Measurements from ENCODE around the gene ZNF446. TPM values are rescaled to one million over a fixed set of nuclear protein-coding genes. Genes with fewer than 3 reads are reported as not detected.

Gene ZNF446
- total and polyA plus RNA-seq, 10 of the 15 experiments (the other 5 are each of a cell fraction or from before 2014, with no cell fraction given), result 0.14 to 6.9 (median 4.1) TPM

GRCh38 chr19:58455306-58455705, 20.8 kb upstream of the ZNF446 start:
- WGBS (ENCODE audit: insufficient coverage, insufficient replicate concordance, low lambda C conversion rate, missing lambda C conversion rate), result 97% methylated on average over 20 of the region's 21 CpGs
- FAIRE-seq (no peak), DNase-seq (ENCODE audit: low read depth, low spot score) (no peak), ATAC-seq (no peak)
- ChIA-PET SMC1A (ENCODE audit: uncharacterized antibody, unreplicated experiment) (no interaction called here), POLR2A (no interaction called here), CTCF (no interaction called here), RAD21 (ENCODE audit: unreplicated experiment) (no interaction called here)
- Histone ChIP-seq H3K36me3 (ENCODE audit: control insufficient read depth in 2 of 2, insufficient read depth in 2 of 2, low read length in 1 of 2) (peaks cover 0 to 2% of the 10 kb centered on the region in 2 experiments; a peak in 1 of 4 replicates), H3K4me1 (ENCODE audit: control insufficient read depth, insufficient read depth, low read length) (peaks cover 4% of the 10 kb centered on the region; the same call in 1 of the 2 replicates), H3K79me2 (ENCODE audit: control insufficient read depth, insufficient read depth, low read length) (no peaks in the 10 kb centered on the region; the same call in 1 of the 2 replicates), H4K20me1 (ENCODE audit: control insufficient read depth, insufficient read depth) (no peaks in the 10 kb centered on the region), H3K4me3 (no peak overlapping the region), H3K9me3 (replicated peaks; ENCODE audit: control insufficient read depth, insufficient read depth, low read length) (no peaks in the 10 kb centered on the region), H3K4me2 (ENCODE audit: control insufficient read depth, insufficient read depth) (no peak overlapping the region), H2AFZ (ENCODE audit: control insufficient read depth, low read depth, low read length) (no peak overlapping the region), H3K27ac (ENCODE audit: control insufficient read depth, insufficient read depth) (no peak overlapping the region), H3K27me3 (replicated peaks in 1 of 2; ENCODE audit: control insufficient read depth in 2 of 2, insufficient read depth in 2 of 2, low read length in 1 of 2) (no peaks in the 10 kb centered on the region), H3K9ac (ENCODE audit: control insufficient read depth, insufficient read depth, low read length) (no peak overlapping the region)
- TF ChIP-seq KAT2A (conservative IDR thresholded peaks at IDR 0.05; ENCODE audit: control insufficient read depth, low read depth, low read length) (no peak), MTA3 (IDR thresholded peaks at IDR 0.05; ENCODE audit: borderline replicate concordance, low read length) (no peak), NR2F1 (conservative IDR thresholded peaks at IDR 0.05) (no peak), SUPT20H (IDR thresholded peaks at IDR 0.05; ENCODE audit: borderline replicate concordance, control insufficient read depth, low read depth, low read length) (no peak), E4F1 (IDR thresholded peaks at IDR 0.05; ENCODE audit: borderline replicate concordance, partially characterized antibody) (no peak), ZNF274 (IDR thresholded peaks at IDR 0.05; ENCODE audit: insufficient read depth, insufficient read length) (no peak), CREM (IDR thresholded peaks at IDR 0.05; ENCODE audit: low read depth) (no peak), SIX5 (IDR thresholded peaks at IDR 0.05; ENCODE audit: low read depth, low read length, severe bottlenecking) (no peak), USF1 (IDR thresholded peaks at IDR 0.05; ENCODE audit: borderline replicate concordance, extremely low read length, insufficient read depth, low read depth, low read length) (no peak), ZNF384 (IDR thresholded peaks at IDR 0.05; ENCODE audit: borderline replicate concordance, low read depth, low read length) (no peak), YY1 (IDR thresholded peaks at IDR 0.05; ENCODE audit: low read depth, low read length) (no peak), TAF1 (IDR thresholded peaks at IDR 0.05; ENCODE audit: borderline replicate concordance, low read depth, low read length) (no peak), NKRF (conservative IDR thresholded peaks at IDR 0.05) (no peak), HDAC2 (IDR thresholded peaks at IDR 0.05) (no peak), HDAC6 (IDR thresholded peaks at IDR 0.05; ENCODE audit: unreplicated experiment) (no peak)
- TF ChIP-seq, protein P1, sequence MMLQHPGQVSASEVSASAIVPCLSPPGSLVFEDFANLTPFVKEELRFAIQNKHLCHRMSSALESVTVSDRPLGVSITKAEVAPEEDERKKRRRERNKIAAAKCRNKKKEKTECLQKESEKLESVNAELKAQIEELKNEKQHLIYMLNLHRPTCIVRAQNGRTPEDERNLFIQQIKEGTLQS (IDR thresholded peaks at IDR 0.05; ENCODE audit: borderline replicate concordance, extremely low read depth, low read depth, low read length), result no peak
- intact Hi-C loops (cut with micrococcal nuclease; ENCODE audit: unreplicated experiment), result no loop called here
- BruUV-seq (replicated peaks), result no TSS peak
- in situ Hi-C loops (cut with MboI), result no loop called here
